ENCODE data around the gene EML1.

The EML1 gene

GRCh38 chr14:99829450-99829849 is 36.2 kb downstream of the EML1 start:
- DNase-seq (ENCODE audit: low read depth in 2 of 2) = no peak

GRCh38 chr14:99831303-99831702 is 38.1 kb downstream of the EML1 start:
- no peak for DNase-seq (ENCODE audit: low read depth in 2 of 2)

- no peak for DNase-seq (ENCODE audit: low read depth in 2 of 2)
Measured at GRCh38 chr14:99831903-99832685, 38.9 kb downstream of the EML1 start.

- no peak for DNase-seq (ENCODE audit: low read depth in 2 of 2)
Measured at GRCh38 chr14:99837822-99838221, 44.6 kb downstream of the EML1 start.

GRCh38 chr14:99838639-99839134 is 45.5 kb downstream of the EML1 start:
- no peak for DNase-seq (ENCODE audit: low read depth in 2 of 2)

GRCh38 chr14:99839696-99840095 is 46.5 kb downstream of the EML1 start:
- DNase-seq (ENCODE audit: low read depth in 2 of 2) = no peak

GRCh38 chr14:99840265-99840664 is 47.1 kb downstream of the EML1 start:
- DNase-seq (ENCODE audit: low read depth in 2 of 2) = no peak

GRCh38 chr14:99840774-99841305 is 47.6 kb downstream of the EML1 start:
- DNase-seq (ENCODE audit: low read depth in 2 of 2) = no peak

- DNase-seq (ENCODE audit: low read depth in 2 of 2) = no peak
Measured at GRCh38 chr14:99841436-99842071, 48.3 kb downstream of the EML1 start.

GRCh38 chr14:99842141-99842540 is 48.9 kb downstream of the EML1 start:
- no peak for DNase-seq (ENCODE audit: low read depth in 2 of 2)

- no peak for DNase-seq (ENCODE audit: low read depth in 2 of 2)
Measured at GRCh38 chr14:99846808-99847207, 53.6 kb downstream of the EML1 start.

GRCh38 chr14:99850709-99851108 is 57.5 kb downstream of the EML1 start:
- no peak for DNase-seq (ENCODE audit: low read depth in 2 of 2)

GRCh38 chr14:99852578-99852977 is 59.4 kb downstream of the EML1 start:
- no peak for DNase-seq (ENCODE audit: low read depth in 2 of 2)

- no peak for DNase-seq (ENCODE audit: low read depth in 2 of 2)
Measured at GRCh38 chr14:99853206-99853605, 60.0 kb downstream of the EML1 start.

GRCh38 chr14:99854831-99855230 is 61.6 kb downstream of the EML1 start:
- no peak for DNase-seq (ENCODE audit: low read depth in 2 of 2)

- no peak for DNase-seq (ENCODE audit: low read depth in 2 of 2)
Measured at GRCh38 chr14:99855271-99855670, 62.1 kb downstream of the EML1 start.

- no peak for DNase-seq (ENCODE audit: low read depth in 2 of 2)
Measured at GRCh38 chr14:99857551-99857950, 64.3 kb downstream of the EML1 start.

GRCh38 chr14:99860219-99860618 is 67.0 kb downstream of the EML1 start:
- no peak for DNase-seq (ENCODE audit: low read depth in 2 of 2)

GRCh38 chr14:99862136-99862535 is 68.9 kb downstream of the EML1 start:
- DNase-seq (ENCODE audit: low read depth in 2 of 2) = no peak

- no peak for DNase-seq (ENCODE audit: low read depth in 2 of 2)
Measured at GRCh38 chr14:99863059-99863458, 69.8 kb downstream of the EML1 start.

- DNase-seq (ENCODE audit: low read depth in 2 of 2) = no peak
Measured at GRCh38 chr14:99865408-99865807, 72.2 kb downstream of the EML1 start.

GRCh38 chr14:99870617-99871016 is 77.4 kb downstream of the EML1 start:
- no peak for DNase-seq (ENCODE audit: low read depth in 2 of 2)

GRCh38 chr14:99871771-99872170 is 78.6 kb downstream of the EML1 start:
- no peak for DNase-seq (ENCODE audit: low read depth in 2 of 2)
